ENCODE data around the gene ANKS3.
"Not testable (repeated sequence)": the region's sequence is repeated elsewhere in the genome, so short reads cannot be mapped to it uniquely, and the experiment has no call there.

Gene ANKS3

DNA sequence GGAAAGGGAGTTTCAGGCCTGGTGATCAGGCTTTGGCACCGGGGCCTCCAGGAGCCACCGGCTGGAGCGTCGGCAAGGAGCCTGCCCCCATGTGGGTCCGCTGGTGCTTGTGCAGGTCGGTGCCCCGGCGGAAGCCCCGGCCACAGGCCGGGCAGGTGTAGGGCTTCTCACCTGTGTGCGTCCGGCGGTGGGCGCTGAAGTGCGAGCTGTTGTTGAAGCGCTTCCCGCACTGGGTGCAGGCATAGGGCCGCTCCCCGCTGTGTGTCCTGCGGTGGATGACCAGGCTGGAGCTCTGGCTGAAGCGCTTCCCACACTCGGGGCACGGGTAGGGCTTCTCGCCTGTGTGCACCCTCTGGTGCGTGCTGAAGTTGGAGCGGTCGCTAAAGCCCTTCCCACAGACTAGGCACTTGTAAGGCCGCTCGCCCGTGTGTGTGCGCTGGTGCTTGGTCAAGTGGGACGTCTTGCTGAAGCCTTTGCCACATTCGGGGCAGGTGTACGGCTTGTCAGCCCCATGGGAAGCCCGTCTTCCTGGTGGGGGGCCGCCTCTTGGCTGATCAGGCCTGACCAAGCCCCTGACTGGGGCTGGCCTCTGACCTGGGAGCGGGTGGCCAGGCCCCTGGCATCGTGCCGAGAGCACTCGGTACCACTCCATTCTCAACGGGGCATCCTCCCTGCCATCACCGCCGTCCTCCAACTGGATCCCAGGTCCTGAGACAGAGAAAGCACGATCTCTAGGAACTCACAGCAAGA is 18.5 kb upstream of the ANKS3 start:
- DNase-seq: no peak

DNA sequence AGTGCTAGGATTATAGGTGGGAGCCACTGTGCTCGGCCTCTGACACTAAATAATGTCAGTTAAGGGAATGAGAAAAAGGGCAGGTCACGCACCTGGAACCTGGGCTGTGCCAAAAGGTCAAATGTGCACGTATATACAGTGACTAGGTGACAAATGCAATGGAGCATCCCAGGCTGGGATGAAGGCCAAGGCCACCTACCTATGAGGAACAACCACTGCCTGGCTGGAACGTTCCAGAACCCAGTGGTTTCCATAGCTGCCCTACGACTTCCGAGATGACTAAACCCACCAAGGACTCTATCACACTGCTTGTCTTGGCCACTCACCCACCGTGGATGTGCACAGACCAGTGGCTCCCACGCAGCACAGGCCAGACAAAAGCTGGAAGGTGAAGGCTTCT is 16.8 kb upstream of the ANKS3 start:
- no peak for DNase-seq

DNA sequence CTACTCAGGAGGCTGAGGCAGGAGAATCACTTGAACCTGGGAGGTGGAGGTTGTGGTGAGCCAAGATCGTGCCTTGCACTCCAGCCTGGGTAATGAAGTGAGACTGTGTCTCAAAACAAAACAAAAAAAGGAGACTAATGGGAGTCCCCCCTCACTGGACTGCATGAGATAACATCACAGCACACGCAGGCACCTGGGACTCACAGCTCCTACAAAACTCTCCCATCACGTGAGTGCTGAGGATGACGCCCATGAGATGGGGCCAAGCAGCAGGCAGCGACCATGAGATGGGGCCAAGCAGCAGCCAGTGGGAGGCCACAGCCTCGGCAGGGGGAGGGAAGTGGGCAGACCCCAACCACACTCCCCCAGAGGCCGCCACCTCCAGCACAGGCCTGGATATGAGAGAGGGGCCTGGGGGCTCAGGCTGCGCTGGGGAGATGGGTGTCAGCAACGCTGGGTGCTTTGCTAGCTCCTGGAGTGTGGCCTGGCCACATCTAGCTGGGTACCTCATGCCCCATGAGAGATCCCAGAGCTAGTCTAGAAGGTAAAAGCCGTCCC is 15.7 kb upstream of the ANKS3 start:
- DNase-seq: no peak

DNA sequence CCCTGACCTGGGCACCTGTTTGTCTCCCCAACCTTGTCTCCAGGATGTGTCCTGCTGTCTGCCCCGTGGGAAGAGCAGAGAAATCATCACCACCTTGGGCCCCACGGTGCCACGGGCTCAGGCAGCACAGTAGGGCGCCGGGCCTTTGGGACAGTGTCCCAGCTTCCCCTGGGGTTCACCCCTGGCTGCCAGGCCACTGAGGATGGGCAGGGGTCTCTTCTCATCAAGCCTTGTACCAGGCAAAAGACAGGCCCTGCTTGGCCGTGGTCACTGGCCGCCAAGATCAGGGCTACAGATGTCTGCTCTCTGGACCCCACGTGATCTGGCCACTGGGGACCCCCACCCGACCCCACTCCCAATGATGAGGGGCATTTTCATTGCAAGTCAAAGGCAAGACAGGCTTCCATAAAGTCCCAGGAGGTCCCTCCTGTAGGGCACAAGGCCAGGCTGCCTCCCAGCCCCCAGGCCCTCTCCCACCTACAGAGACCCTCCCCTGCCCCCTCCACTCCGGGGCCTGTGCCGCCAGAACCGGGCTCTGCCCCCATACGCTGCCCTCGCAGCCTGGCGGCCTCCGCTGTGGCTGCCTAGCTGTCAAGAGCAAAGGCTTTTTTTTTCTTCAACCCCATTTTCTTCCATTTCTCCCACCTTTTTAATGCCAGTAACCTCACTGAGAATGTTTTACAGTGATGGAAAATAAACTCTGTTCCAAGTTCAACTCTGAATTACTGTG is 14.8 kb upstream of the ANKS3 start:
- DNase-seq: no peak

DNA sequence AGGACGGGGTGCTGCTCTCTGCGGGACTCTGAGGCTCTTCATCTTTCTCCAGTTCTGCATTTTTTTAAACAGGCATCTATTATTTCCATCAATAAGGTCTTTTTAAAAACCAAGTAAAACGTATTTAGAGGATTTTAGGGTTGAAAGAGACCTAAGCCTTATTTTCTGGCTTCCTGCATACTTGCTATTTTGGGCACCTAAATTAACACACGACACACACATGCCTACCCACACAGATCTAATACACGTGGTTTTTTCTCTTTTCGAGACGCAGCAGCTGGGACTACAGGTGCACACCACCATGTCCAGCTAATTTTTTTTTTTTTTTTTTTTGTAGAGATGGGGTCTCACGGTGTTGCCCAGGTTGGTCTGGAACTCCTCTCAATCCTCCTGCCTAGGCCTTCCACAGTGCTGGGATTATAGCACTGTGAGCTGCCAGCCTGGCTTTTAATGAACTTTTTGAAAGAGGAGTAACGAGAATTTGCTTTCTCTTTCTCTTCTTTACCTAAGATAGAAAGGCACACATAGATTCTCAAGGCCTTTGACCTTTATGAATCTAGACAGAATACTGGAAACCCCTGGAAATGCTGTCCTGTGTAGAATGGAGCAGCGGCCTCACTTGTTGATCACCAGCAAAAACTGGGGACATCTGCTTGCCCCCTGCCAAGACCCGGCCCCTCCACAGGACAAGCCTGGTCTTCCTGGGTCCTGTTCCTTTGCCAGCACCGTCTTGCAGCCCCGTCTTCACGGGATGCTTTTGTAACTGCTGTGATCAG is 14.0 kb upstream of the ANKS3 start:
- no peak for DNase-seq

DNA sequence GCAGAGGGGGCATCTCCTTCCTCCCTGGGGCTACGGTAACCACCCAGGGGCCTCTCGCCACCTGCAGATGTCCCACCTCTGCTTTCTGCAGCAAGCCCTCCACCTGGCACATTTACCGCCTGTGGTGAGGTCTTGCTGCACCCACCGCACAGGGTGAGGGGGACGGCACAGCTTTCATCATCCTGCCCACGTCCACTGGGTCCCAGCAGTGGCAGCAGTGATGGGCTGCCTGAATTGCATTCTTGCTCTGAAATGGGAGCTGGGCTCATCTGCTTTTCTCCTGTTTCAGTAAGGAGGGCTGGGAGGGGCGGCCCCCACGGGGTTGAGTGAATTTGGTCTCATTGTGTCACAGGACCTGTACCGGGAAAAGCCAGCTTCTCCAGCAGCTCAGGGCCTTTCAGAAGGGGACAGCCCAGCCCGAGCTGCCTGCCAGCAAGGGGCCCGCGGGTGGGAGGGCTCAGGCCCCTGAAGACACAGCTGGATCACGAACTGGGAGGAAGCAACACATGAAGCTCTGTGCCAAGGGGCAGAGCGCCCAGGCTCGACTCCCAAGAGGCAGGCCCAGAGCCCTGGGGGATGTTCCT is 13.0 kb upstream of the ANKS3 start:
- no peak for DNase-seq

DNA sequence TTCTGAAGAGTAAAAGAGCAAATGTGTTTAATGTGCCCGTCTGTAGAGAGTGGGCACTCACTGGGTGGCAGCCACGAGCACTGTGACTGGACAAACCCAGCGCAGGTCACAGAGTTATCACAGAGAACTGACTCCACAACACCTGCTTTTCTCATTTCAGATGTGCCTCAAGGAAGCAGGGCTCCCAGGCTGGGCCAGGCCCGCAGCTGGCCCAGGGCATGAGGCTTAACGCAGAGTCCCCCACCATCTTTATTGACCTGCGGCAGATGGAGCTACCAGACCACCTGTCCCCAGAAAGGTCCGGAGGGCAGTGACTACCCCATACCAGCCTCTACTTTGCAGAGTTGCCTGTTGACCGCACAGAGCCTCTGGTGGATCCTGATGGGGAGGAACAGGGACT is 12.1 kb upstream of the ANKS3 start:
- DNase-seq: no peak

DNA sequence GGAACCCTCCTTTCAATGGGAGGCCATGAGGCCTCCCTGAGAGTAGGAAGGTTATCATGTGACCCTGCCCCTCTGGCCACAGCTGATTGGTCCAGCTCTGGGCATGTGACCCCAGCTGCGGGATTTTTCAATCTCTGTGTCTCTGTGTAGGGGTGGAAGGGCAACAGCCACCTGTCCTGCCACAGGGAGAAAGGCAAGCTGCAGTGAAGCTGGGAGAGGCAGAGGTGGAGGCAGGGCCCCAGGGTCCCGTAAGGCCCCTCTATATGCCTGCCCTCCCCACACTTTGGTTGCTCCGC is 11.2 kb upstream of the ANKS3 start:
- no peak for DNase-seq

DNA sequence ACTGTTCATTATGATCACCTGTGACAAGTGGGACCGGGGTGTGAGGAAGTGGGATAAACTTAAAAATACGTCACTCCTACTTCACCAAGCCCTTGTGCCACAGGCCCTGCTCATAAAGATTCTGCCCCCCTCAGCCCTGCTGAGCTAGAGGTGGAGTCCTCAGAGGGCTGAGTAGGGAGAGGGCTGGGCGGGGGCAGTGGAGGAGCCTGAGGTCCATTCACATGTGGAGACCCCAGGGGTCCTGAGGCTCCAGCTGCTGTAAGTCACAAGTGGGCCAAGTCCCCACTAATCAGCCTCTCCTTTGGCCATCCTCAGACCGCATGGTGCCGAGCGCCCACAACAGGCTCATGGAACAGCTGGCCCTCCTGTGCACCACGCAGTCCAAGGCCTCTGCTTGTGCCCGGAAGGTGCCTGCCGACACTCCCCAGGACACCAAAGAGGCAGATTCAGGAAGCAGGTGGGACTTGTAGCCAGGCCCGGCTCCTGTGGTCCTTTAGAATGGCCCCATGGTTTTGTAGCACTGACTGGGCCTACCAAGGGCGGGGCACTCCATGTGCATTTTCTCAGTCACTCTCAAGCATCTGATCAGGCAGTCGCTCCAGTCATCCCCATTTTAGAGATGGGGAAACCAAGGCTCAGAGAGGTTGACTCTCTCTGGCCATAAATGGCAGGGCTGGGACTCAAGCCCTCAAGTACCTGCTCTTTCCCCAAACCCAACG is 10.6 kb upstream of the ANKS3 start:
- DNase-seq: no peak

DNA sequence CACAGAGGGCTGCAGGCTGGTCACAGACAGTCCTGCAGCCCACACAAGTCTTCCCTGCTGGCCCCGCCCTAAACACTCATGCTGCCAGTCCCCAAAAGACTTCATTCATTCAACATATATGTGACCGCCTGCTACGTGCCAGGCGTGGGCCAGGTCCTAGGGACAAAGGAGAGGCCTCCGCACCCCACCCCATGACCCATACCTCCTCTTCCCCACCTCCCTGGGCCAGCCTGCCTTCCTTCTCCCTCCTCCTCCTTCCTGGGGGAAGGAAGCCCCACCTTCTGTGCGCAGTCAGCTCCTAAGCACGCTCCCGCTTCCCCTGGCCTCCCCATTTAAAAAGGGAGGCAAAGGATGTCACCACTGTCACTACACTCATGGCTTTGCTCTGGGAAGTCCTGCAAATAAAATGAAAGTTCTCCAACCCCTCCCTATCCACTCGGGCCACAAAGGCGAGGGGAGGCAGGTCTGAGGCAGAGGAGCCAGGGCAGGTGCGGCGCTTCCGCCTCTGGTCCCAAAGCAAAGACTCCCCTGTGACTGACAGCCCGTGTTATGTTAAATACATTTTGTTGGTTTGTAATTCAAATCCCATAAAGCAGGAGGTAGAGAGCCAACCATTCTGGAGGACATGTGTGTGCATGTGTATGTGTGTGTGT is 9.3 kb upstream of the ANKS3 start:
- DNase-seq: no peak

DNA sequence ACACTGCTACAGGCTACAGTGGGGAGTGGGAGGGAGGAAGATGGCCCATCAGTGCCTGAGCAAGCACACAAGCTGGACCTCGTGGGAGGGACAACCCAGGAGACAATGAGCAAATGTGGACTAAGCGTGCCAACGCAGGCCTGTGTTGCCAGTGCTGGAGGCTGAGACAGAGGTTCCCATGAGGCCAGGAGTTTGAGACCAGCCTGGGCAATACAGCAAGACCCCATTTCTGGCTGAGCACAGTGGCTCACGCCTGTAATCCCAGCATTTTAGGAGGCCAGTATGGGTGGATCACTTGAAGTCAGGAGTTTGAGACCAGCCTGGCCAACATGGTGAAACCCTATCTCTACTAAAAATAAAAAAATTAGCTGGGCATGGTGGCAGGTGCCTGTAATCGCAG is 4.3 kb upstream of the ANKS3 start:
- DNase-seq: not testable (repeated sequence)

DNA sequence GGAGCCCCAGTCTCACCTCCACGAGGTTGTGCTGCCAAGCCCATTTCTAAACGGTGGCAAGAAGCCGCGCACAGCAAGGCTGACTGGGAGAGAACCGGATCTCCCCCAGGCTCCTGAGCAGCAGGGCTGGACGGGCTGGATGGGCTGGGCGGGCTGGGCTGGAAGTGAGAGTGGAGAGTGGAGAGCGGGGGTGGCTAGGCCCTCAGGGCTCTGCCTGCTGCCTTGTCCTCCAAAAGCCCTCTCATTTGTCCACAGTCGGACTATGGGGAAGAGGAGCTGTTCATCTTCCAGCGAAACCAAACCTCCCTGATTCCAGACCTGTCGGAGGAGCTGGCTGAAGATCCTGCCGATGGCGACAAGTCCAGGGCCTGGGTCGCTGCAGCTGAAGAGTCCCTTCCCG is 3.5 kb upstream of the ANKS3 start:
- no peak for DNase-seq

DNA sequence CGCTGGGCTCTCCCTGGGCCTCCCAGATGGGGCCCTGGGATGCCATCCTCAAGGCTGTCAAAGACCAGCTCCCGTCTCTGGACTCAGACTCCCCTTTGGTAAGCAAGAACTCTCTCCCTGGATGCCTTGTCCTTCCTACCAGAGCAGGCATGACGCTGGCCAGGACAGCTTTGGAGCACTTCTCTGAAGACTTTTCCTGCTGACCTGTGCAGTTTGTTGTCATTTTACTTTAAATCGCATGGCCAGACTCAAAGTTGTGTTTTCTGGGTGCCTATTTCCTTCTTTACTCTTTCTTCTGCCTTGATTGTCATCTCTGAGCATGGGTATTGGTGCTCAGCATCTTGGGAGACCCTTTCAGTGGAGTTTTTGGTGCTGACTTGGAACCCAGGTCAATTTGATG is 2.5 kb upstream of the ANKS3 start:
- no peak for DNase-seq

DNA sequence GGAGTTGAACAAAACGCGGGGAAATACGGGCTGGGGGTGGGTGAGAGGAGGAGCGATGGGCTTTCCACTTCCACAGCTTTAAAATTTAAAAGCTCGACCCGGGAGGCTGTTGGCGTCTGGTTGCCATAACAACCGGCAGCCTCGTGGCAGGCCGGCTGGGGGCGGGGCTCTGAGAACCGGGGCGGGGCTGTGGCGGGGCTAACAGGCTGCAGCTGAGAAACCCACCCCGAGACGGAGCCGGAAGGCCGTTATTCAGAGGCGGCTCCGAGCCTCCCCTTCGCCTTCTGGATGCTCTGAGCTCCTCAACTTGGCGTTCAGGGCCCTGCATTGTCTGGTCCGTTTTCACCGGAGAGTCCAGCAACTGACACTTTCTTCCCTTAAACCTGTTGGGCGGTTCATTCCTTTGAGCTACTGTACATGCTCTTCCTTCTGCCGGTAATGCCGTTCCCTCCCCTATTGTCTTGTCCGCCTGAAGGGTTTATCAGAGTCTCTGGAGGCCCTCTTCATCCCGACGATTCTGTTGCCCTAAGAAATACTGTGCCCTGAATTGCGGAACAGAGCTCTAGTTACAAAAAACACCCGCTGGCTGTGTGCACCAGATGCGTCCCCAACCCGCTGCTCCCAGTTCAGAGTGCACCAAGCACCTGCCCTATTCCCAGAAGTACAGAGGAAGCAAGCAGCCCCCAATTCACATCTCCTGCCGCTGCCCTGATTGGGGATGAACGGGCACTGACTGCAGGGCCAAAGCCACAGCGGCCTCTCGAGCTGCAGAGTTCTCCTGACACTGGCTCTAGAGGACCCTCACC is 862 bp upstream of the ANKS3 start:
- DNase-seq: peak; percentile 68

DNA sequence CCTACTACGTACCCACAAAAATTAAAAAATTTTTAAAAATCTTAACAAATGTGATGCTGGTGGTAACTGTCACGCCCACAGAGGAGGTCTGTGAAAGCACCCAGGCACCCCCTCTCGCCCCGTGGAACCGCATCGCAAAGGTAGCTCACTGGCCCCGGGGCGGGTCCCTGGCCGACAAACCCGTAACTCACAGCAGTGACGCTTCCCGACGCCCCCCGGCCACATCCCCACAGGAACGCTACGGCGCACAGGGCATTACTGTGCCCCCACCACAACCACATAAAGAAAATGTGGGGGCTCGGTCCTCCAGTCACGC is 366 bp downstream of the ANKS3 start:
- DNase-seq: no peak

DNA sequence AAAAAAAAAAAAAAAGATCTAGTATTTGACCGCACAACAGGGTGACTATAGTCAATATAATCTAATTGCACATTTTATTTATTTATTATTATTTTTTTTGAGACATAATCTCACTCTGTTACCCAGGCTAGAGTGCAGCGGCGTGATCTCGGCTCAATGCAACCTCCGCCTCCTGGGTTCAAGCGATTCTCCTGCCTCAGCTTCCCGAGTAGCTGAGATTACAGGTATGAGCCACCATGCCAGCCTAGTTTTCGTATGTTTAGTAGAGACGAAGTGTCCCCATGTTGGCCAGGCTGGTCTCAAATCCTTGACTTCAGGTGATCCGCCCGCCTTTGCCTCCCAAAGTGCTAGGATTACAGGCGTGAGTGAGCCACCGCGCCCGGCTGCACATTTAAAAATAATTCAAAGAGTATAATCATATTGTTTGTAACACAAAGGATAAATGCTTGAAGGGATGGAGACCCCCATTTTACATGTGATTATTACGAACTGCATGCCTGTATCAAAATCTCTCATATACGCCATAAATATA is 794 bp downstream of the ANKS3 start:
- DNase-seq: no peak

DNA sequence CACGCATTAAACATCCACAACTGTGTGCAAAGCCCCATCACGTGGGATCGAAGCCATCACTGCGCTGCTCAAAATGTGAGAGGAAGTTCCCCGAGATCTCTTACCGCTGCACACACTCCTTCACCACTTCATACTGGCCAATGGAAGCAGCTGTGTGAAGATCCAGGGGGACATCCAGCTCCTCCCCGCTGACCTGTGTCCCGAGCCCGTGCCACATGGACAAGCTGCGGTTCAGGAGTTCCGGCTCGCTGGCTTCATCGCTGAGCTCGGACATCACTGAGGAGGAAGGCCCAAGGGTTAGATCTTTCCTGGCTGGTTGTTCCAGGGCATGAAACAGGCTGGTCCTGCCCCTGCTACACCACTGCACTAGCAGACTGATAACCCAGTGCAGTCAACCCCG is 4.2 kb downstream of the ANKS3 start:
- no peak for DNase-seq

DNA sequence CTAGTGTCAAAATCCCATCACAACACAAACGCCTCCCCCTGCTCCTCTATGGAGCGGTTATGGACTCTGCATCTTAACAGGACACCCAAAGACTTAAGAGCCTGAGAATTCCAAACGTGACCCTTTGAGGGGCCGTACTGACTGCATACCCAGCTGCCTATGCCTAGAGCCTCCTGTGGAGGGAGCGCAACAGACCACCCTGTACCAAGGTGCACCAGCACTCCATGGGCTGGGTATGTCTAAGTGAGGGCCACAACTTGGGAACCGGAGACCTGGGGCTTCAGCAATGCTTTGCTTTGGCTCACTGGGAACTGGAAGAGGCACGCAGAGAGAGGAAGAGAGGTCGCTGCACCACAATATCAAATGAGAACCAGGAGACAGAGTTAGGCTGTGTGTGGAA is 5.4 kb downstream of the ANKS3 start:
- no peak for DNase-seq

DNA sequence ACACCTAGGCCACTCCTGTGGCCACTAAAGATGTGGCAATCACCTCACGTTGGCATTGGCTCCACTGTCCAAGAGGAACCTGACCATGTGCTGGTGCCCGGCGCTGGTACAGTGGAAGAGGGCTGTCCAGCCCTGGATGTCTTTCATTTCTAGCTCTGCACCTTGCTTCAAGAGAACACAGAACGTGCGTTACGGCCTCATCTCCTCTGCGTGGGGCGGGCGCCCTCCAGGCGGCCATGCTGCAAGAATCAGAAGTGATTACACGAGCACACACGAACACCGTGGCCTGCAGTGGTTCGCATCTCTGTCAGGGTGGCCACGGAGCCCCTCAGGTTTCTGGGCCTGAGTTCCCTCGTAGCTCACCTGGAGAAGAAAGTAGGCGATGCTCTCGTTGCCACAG is 7.5 kb downstream of the ANKS3 start:
- no peak for DNase-seq

DNA sequence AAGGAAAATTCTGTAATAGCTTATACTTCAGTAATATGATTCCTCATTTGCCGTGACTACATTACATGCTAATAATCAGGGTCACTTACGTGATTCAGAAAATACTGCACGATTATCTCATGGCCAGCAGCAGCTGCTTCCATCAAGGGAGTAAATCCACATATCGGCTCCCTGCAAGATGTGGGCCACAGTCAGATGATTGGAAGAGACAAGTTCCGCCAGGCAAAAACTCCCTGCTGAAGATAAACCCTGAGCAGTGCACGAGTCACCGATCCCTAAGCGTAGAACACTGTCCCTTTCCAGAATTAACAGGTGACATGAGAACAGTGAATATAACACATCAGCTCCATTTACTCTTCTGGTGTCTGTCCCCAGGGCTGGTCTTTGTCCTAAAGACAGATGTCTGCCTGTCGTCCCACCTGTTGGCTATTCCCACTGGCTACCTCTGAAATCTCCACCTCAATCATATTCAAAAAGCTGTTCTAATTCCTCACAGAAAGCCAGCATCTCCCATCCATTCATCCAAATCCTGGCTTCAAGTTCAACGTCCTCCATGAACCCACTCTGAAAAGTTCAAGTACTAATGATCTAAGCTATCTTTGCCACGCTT is 9.3 kb downstream of the ANKS3 start:
- no peak for DNase-seq

All from 8988T (cell line).